OCI-LY1 (cell line): ENCODE measurements around the gene CARD19.

Experiments used
- CTCF ChIP-seq: fragments of 200-600 bp; sonication (generic), shearing (Covaris generic); IDR thresholded peaks from 2 replicates; pipeline ENCODE4 v1.5.1; 2017; ENCODE audit warnings: mild to moderate bottlenecking, antibody characterized with exemption, low read length, moderate library complexity, mixed read lengths
- EZH2 ChIP-seq: fragments of 200-600 bp; sonication (generic), shearing (Covaris generic); IDR thresholded peaks from 2 replicates; pipeline ENCODE4 v1.8.0; 2017; ENCODE audit warnings: borderline replicate concordance, mixed run types, mild to moderate bottlenecking, antibody characterized with exemption, low read length, moderate library complexity, mixed read lengths

- TF ChIP-seq CTCF (no peak), EZH2 (no peak)
These were observed 30.8 kb upstream of the CARD19 start for GRCh38 chr9:93065135-93065720.
